Sigmoid colon (tissue), 4 donors: ENCODE results near the gene ZNF276.

Experiments used
- CTCF ChIP-seq, 4 experiments: fragments of 450-650 bp in 3 of 4; fragments of 200-600 bp in 1 of 4; IDR thresholded peaks; one replicate each; pipeline ENCODE4 v1.5.1; 2016 to 2019; ENCODE audit warnings: antibody characterized with exemption in 4 of 4, mild to moderate bottlenecking in 3 of 4, moderate library complexity in 2 of 4
- EP300 ChIP-seq, 4 donors: sonication (generic); formaldehyde crosslinking; IDR thresholded peaks; one replicate each; pipeline ENCODE4 v1.6.1; 2017; ENCODE audit warnings: antibody characterized with exemption in 4 of 4
- POLR2AphosphoS5 ChIP-seq, 4 donors: sonication (generic); formaldehyde crosslinking; IDR thresholded peaks; one replicate each; pipeline ENCODE4 v1.6.1; 2017; ENCODE audit warnings: antibody characterized with exemption in 4 of 4

GRCh38 chr16:89729293-89729692 is 8.0 kb downstream of the ZNF276 start:
- TF ChIP-seq CTCF (IDR thresholded peaks at IDR 0.05) (no peak), EP300 (IDR thresholded peaks at IDR 0.05) (no peak), POLR2AphosphoS5 (IDR thresholded peaks at IDR 0.05) (no peak)
